ENCODE measurements around the gene LNP1. TPM values are rescaled to one million over a fixed set of nuclear protein-coding genes. Genes with fewer than 3 reads are reported as not detected.
"Not testable (repeated sequence)": the region's sequence is repeated elsewhere in the genome, so short reads cannot be mapped to it uniquely, and the experiment has no call there.

The LNP1 gene
- total RNA-seq, 2 donors from 2014 or later: 1.0 to 2.9 TPM

DNA sequence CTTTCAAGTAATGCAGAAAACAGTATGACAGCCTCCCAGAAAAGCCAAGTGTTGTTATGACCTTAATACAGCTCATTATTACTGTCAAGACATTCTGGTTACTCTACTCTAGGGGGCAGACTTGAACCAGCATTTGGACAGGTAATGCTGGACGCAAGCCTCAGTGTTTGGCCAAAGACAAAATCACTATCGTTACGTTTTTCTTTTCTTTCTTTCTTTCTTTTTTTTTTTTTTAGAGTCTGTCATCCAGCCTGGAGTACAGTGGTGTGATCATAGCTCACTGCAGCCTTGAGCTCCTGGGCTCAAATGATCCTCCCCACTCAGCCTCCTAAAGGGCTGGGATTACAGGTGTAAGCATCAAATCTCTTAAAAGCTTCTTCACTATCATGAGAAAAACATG is 61.7 kb downstream of the LNP1 start:
- H3K36me3 Mint-ChIP-seq: no peaks in the 10 kb centered on the region
- DNase-seq (ENCODE audit: low spot score) (no peak), ATAC-seq (peak; percentile 72 to 76)
- H3K4me1 Mint-ChIP-seq (ENCODE audit: low read depth in 2 of 2): peaks cover 4 to 7% of the 10 kb centered on the region in 2 donors
- H3K9me3 Mint-ChIP-seq: no peaks in the 10 kb centered on the region
- H3K27me3 Mint-ChIP-seq: peaks cover 10 to 15% of the 10 kb centered on the region in 2 donors
- H3K4me3 Mint-ChIP-seq: no peak overlapping the region
- H3K27ac Mint-ChIP-seq: no peak overlapping the region

DNA sequence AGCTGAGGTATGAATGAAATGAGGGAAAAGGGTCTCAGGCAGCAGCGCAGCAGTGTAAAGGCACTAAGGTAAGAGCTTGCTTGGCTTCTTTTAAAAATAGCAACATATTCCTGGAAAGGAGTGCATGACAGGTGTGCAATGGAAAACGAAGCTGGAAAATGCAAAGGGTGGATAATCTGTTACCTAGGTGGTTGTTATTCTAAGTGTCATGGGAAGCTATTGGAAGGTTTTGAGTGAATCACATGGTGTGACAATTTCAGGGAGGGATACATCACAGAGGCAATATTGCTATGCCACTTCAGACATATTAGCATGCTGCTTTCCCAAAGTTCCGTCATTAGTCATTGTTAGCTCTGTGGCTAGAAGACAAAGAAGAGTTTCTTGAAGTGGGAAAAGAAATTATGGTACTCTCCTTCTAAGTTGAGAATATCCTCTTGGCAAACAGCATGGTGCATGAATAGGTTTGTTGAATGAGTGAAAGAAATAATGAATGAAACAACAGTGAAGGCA is 62.4 kb downstream of the LNP1 start:
- peaks cover 10 to 15% of the 10 kb centered on the region in 2 donors for H3K27me3 Mint-ChIP-seq
- H3K27ac Mint-ChIP-seq: no peak overlapping the region
- no peak for ATAC-seq
- peaks cover 4 to 7% of the 10 kb centered on the region in 2 donors for H3K4me1 Mint-ChIP-seq (ENCODE audit: low read depth in 2 of 2)
- no peak overlapping the region for H3K4me3 Mint-ChIP-seq
- no peaks in the 10 kb centered on the region for H3K9me3 Mint-ChIP-seq
- H3K36me3 Mint-ChIP-seq: no peaks in the 10 kb centered on the region
- no peak for DNase-seq (ENCODE audit: low spot score)

DNA sequence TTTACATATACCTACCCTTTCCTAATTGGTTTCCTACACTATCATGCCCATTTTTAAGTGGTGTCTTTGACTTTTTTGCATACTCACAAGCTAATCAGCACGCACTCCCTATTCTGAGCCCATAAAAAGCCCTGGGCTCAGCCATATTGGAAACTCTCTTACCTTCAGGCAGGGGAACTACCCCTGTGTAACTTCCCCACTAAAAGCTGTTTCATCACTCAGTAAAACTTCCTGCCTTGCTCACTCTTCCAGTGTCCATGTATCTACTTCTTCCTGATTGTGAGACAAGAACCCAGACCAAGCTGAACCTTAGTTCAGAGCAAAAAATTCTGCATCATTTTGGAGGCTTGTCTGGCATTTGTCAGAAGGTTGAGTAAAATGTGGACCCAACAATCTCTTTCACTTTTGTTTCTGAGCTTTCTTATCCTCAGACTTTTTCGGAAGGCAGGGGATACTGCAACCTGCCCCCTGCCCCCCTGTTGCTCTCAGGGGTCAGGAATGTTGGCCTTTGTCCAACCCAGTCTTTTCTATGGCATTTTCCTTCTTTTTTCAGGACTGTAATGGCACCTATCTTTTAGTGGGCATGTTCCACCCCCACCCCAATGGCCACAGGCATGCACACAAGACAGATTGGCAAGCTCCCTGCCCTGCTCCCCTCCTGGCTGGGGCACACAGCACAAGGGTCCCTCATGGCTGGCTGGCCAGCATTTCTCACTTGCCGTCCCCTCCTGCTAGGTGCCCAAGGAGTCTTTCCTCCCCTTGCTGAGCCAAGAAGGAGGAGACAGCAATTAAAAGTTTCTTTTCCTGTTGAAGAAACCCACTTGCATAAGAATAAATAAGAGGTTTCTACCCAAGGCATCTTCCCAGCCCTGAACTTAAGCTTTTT is 64.8 kb downstream of the LNP1 start:
- Mint-ChIP-seq H3K4me3 (peak overlapping the region; percentile 46), H3K27me3 (peaks cover 7 to 11% of the 10 kb centered on the region in 2 donors)

DNA sequence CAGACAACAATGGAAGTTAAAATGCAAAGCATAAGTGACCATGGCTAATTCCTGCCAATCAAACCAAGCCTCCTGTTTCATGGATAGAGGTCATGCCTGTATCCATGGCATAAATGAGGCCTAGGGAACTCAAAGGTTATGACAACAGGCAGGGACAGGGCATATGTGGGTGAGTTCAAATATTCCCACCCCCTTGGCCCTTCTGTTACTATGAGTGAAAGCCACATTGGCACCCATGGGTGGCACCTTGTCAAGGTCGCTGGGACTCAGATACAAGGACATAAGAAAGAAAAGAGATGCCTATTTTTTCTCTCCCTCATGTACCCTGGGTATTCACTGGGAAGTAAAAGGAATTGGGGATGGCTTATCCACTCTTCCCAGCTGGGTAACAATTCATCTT is 65.8 kb downstream of the LNP1 start:
- DNase-seq (ENCODE audit: low spot score) (no peak), ATAC-seq (no peak)
- H3K9me3 Mint-ChIP-seq: no peaks in the 10 kb centered on the region
- peaks cover 4% of the 10 kb centered on the region in 2 donors for H3K27me3 Mint-ChIP-seq
- peaks cover 4 to 7% of the 10 kb centered on the region in 2 donors for H3K4me1 Mint-ChIP-seq (ENCODE audit: low read depth in 2 of 2)
- no peaks in the 10 kb centered on the region for H3K36me3 Mint-ChIP-seq
- peak overlapping the region; percentile 34 to 55 for H3K27ac Mint-ChIP-seq
- H3K4me3 Mint-ChIP-seq: no peak overlapping the region

More for the DNA sequence above, 64.8 kb downstream of the LNP1 start:
- Mint-ChIP-seq H3K27ac (peak overlapping the region; percentile 34 to 55), H3K36me3 (no peaks in the 10 kb centered on the region), H3K4me1 (ENCODE audit: low read depth in 2 of 2) (peaks cover 4 to 7% of the 10 kb centered on the region in 2 donors), H3K9me3 (no peaks in the 10 kb centered on the region)
- no peak for DNase-seq (ENCODE audit: low spot score)
- ATAC-seq: peak in 1 of 2 donors; percentile 58

DNA sequence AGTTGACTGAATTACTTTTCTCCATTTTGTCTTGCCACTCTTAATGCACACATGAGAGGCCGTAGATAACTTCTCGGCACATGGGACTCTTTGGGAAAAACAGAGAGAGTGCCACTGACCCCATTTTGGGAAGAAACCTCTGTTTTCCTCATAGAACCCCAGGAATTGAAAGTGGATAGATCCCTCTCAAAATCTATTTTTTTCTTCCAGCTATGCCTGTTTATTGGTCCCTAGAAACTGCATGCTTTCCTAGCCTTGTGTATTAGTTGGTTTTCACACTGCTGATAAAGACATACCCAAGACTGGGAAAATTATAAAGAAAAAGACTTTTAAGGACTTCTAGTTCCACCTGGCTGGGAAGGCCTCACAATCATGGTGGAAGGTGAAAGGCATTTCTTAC is 67.3 kb downstream of the LNP1 start:
- no peaks in the 10 kb centered on the region for H3K9me3 Mint-ChIP-seq
- no peaks in the 10 kb centered on the region for H3K27me3 Mint-ChIP-seq
- no peak overlapping the region for H3K27ac Mint-ChIP-seq
- no peak for ATAC-seq
- no peak overlapping the region for H3K4me3 Mint-ChIP-seq
- no peak for DNase-seq (ENCODE audit: low spot score)
- peaks cover 4 to 7% of the 10 kb centered on the region in 2 donors for H3K4me1 Mint-ChIP-seq (ENCODE audit: low read depth in 2 of 2)
- H3K36me3 Mint-ChIP-seq: no peaks in the 10 kb centered on the region

DNA sequence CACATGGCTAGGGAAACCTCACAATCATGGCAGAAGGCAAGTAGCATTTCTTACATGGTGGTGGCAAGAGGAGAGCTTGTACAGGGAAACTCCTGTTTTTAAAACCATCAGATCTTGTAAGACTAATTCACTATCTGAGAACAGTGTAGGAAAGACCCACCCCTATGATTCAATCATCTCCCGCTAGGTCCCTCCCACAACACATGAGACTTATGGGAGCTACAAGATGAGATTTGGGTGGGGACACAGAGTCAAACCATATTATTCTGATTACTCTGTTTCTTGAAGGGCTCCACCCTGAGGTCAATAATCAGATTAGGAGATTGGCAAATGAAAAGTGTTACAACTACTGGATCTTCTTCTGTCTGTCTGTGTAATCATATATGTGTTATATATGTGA is 69.6 kb downstream of the LNP1 start:
- peaks cover 2 to 5% of the 10 kb centered on the region in 2 donors for H3K4me1 Mint-ChIP-seq (ENCODE audit: low read depth in 2 of 2)
- no peak overlapping the region for H3K27ac Mint-ChIP-seq
- H3K27me3 Mint-ChIP-seq: peaks cover under 1 to 7% of the 10 kb centered on the region in 2 donors
- no peak overlapping the region for H3K4me3 Mint-ChIP-seq
- no peak for ATAC-seq
- DNase-seq (ENCODE audit: low spot score): no peak
- H3K9me3 Mint-ChIP-seq: no peaks in the 10 kb centered on the region
- H3K36me3 Mint-ChIP-seq: no peaks in the 10 kb centered on the region

DNA sequence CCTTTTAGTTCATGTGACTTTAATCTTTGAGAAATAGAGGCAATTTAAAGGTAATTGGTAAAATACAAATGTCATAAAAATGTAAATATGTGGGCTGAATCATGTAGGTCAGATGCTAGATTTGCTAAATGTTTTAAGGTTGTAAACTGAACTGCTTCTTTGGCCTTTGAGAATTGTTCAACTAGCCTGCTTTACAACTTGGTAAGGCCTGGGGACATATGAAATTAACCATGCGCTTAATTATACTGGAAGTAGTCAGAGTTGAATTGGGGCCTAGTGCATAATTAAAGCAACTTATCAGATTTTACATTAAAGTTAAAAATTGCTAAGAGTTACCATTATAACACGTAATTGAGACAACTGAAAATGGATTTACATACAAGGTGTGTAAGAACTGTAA is 70.1 kb downstream of the LNP1 start:
- peaks cover 4 to 7% of the 10 kb centered on the region in 2 donors for H3K27me3 Mint-ChIP-seq
- DNase-seq (ENCODE audit: low spot score) (no peak), ATAC-seq (no peak)
- H3K36me3 Mint-ChIP-seq: no peaks in the 10 kb centered on the region
- H3K27ac Mint-ChIP-seq: no peak overlapping the region
- H3K4me1 Mint-ChIP-seq (ENCODE audit: low read depth in 2 of 2): no peaks in the 10 kb centered on the region
- H3K9me3 Mint-ChIP-seq: no peaks in the 10 kb centered on the region
- no peak overlapping the region for H3K4me3 Mint-ChIP-seq

DNA sequence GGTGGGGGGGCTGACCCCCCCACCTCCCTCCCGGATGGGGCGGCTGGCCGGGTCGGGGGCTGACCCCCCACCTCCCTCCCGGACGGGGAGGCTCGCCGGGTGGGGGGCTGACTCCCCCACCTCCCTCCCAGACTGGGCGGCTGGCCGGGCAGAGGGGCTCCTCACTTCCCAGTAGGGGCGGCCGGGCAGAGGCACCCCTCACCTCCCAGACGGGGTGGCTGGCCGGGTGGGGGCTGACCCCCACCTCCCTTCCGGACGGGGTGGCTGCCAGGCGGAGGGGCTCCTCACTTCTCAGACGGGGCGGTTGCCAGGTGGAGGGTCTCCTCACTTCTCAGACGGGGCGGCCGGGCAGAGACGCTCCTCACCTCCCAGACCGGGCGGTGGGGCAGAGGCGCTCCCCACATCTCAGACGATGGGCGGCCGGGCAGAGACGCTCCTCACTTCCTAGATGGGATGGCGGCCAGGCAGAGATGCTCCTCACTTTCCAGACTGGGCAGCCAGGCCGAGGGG is 76.6 kb downstream of the LNP1 start:
- not testable (repeated sequence) for ATAC-seq; H3K36me3 Mint-ChIP-seq; DNase-seq (ENCODE audit: low spot score); H3K4me1 Mint-ChIP-seq (ENCODE audit: low read depth in 2 of 2); H3K27ac Mint-ChIP-seq; H3K4me3 Mint-ChIP-seq; H3K9me3 Mint-ChIP-seq
- H3K27me3 Mint-ChIP-seq: peaks cover 14 to 27% of the 10 kb centered on the region in 2 donors

DNA sequence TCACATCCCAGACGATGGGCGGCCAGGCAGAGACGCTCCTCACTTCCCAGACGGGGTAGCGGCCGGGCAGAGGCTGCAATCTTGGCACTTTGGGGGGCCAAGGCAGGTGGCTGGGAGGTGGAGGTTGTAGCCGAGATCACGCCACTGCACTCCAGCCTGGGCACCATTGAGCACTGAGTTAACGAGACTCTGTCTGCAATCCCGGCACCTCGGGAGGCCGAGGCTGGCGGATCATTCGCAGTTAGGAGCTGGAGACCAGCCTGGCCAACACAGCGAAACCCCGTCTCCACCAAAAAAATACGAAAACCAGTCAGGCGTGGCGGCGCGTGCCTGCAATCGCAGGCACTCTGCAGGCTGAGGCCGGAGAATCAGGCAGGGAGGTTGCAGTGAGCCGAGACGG is 77.2 kb downstream of the LNP1 start:
- not testable (repeated sequence) for H3K36me3 Mint-ChIP-seq; H3K9me3 Mint-ChIP-seq; ATAC-seq; DNase-seq (ENCODE audit: low spot score); H3K4me1 Mint-ChIP-seq (ENCODE audit: low read depth in 2 of 2); H3K4me3 Mint-ChIP-seq; H3K27ac Mint-ChIP-seq
- H3K27me3 Mint-ChIP-seq: peaks cover 16 to 33% of the 10 kb centered on the region in 2 donors

DNA sequence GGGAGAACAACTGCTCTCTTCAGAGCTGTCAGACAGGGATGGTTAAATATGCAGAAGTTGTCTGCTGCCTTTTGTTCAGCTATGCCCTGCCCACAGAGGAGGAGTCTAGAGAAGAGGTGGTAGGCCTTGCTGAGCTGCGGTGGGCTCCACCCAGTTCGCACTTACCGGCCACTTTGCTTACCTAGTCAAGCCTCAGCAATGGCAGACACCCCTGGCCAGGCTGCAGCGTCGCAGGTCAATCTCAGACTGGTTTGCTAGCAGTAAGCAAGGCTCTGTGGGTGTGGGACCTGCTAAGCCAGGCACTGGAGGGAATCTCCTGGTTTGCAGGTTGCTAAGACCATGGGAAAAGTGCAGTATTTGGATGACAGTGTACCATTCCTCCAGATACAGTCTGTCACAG is 78.7 kb downstream of the LNP1 start:
- Mint-ChIP-seq H3K27ac (no peak overlapping the region), H3K36me3 (no peaks in the 10 kb centered on the region), H3K9me3 (no peaks in the 10 kb centered on the region), H3K4me3 (no peak overlapping the region), H3K4me1 (ENCODE audit: low read depth in 2 of 2) (no peaks in the 10 kb centered on the region), H3K27me3 (peaks cover 26 to 45% of the 10 kb centered on the region in 2 donors)
- ATAC-seq (no peak), DNase-seq (ENCODE audit: low spot score) (no peak)

DNA sequence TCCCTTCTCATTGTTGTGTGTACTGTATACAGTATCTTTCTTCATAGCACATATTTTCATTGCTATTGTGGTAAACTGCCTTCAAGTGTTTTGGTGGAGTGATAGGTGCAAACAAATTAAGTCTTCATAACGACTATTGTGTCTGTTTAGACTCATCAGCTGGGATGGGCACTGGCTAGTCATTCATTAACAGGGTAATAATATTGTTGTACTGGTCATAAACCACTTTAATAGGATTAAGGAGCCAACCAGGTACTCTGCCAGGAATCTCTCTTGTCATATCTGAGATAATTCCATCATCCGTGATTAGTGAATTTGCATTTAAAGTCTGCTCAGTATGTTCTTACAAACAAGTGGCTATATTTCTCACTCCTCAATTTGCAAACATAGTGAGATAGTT is 80.8 kb downstream of the LNP1 start:
- Mint-ChIP-seq H3K4me3 (no peak overlapping the region), H3K4me1 (ENCODE audit: low read depth in 2 of 2) (no peaks in the 10 kb centered on the region), H3K36me3 (no peaks in the 10 kb centered on the region), H3K27me3 (peaks cover 22 to 38% of the 10 kb centered on the region in 2 donors), H3K27ac (no peak overlapping the region), H3K9me3 (no peaks in the 10 kb centered on the region)
- no peak for DNase-seq (ENCODE audit: low spot score)
- no peak for ATAC-seq

DNA sequence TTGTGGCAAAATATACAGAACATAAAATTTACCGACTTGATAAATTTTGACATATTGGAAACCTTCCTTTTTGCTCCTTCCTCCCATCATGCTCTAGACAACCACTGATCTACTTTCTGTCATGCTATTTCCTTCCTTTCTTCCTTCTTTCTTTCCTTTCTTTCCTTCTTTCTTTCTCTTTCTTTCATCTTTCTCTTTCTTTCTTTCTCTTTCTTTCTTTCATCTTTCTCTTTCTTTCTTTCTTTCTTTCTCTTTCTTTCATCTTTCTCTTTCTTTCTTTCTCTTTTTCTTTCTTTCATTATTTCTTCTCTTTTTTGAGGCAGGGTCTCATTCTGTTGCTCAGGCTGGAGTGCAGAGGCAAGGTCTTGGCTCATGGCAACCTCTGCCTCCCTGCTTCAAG is 82.2 kb downstream of the LNP1 start:
- Mint-ChIP-seq H3K27me3 (peaks cover 22 to 38% of the 10 kb centered on the region in 2 donors), H3K27ac (no peak overlapping the region), H3K4me1 (ENCODE audit: low read depth in 2 of 2) (no peaks in the 10 kb centered on the region), H3K36me3 (no peaks in the 10 kb centered on the region), H3K4me3 (no peak overlapping the region), H3K9me3 (no peaks in the 10 kb centered on the region)
- no peak for DNase-seq (ENCODE audit: low spot score)
- ATAC-seq: no peak

DNA sequence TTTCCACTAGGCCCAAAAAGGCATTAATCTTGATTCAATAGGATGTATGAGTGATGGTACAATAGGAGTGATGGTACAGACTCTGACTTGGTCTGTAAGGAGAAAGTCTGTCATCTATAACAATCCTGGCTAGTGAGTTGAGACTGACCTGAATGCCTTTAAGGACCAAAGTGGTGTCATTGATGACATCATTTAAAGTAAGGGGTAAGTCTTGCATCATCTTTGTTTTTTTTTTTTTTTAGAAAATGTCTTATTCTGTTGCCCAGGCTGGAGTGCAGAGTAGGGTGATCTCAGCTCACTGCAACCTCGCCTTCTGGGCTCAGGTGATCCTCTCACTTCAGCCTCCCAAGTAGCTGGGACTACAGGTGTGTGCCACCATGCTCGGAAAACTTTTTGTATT is 85.5 kb downstream of the LNP1 start:
- Mint-ChIP-seq H3K4me3 (no peak overlapping the region), H3K4me1 (ENCODE audit: low read depth in 2 of 2) (peaks cover 0 to 3% of the 10 kb centered on the region in 2 donors), H3K36me3 (no peaks in the 10 kb centered on the region), H3K27me3 (peaks cover 17 to 33% of the 10 kb centered on the region in 2 donors), H3K9me3 (no peaks in the 10 kb centered on the region), H3K27ac (no peak overlapping the region)
- ATAC-seq (no peak), DNase-seq (ENCODE audit: low spot score) (no peak)

DNA sequence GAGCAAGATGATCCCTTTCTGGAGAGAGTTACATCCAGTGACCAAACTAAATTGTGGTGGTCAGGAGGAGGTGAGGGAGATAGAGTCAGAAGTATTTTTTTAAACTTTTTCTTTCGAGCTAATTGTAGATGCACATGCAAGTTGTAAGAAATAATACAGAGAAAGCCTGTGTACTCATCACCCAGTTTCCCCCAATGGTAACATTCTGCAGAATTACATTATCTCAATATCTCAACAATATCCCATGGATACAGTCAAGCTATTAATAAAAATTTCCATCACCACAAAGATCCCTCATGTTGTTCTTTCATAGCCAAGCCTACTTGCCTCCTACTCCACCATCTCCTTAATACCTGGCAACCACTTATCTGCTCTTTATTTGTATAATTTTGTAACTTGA is 87.8 kb downstream of the LNP1 start:
- no peaks in the 10 kb centered on the region for H3K36me3 Mint-ChIP-seq
- ATAC-seq: no peak

More for the DNA sequence above, 87.8 kb downstream of the LNP1 start:
- peaks cover 7 to 14% of the 10 kb centered on the region in 2 donors for H3K27me3 Mint-ChIP-seq
- H3K4me3 Mint-ChIP-seq: no peak overlapping the region
- peaks cover 0 to 16% of the 10 kb centered on the region in 2 donors for H3K4me1 Mint-ChIP-seq (ENCODE audit: low read depth in 2 of 2)
- no peaks in the 10 kb centered on the region for H3K9me3 Mint-ChIP-seq
- no peak for DNase-seq (ENCODE audit: low spot score)
- no peak overlapping the region for H3K27ac Mint-ChIP-seq
